Ureter (tissue), 1 donor: ENCODE data around the gene THOC3. TPM values are rescaled to one million over a fixed set of nuclear protein-coding genes. Genes with fewer than 3 reads are reported as not detected.
"Not testable (repeated sequence)": the region's sequence is repeated elsewhere in the genome, so short reads cannot be mapped to it uniquely, and the experiment has no call there.

Source experiments
- DNase-seq: peaks from one replicate; pipeline ENCODE4 v3.0.0-alpha.2; 2020; ENCODE audit warnings: low spot score
- total RNA-seq: library from RNA; stranded (reverse); gene quantifications from one replicate; pipeline ENCODE4 v1.2.4, GENCODE V29; 2023
- donor health status: DM: yes; HTN: yes; CAD: no.

Gene THOC3
- 54.2 TPM for total RNA-seq

- peak; percentile 62 for DNase-seq
Measured at GRCh38 chr5:175967471-175968372, at the start of gene THOC3. Gene THOC3 (minus strand): TSS chr5:175968315. CDS start chr5:175968208, 107 bp downstream.

- DNase-seq, result not testable (repeated sequence)
Measured at GRCh38 chr5:176017324-176017723, 49.2 kb upstream of the THOC3 start.

- not testable (repeated sequence) for DNase-seq
Measured at GRCh38 chr5:176014360-176014759, 46.2 kb upstream of the THOC3 start.

GRCh38 chr5:176011088-176011487 lies 43.0 kb upstream of the THOC3 start:
- not testable (repeated sequence) for DNase-seq

GRCh38 chr5:176010202-176010601 lies 42.1 kb upstream of the THOC3 start:
- not testable (repeated sequence) for DNase-seq

- DNase-seq, result not testable (repeated sequence)
Measured at GRCh38 chr5:176007220-176007619, 39.1 kb upstream of the THOC3 start.

GRCh38 chr5:176006819-176007218 lies 38.7 kb upstream of the THOC3 start:
- not testable (repeated sequence) for DNase-seq

- not testable (repeated sequence) for DNase-seq
Measured at GRCh38 chr5:175997979-175998378, 29.9 kb upstream of the THOC3 start.

- DNase-seq, result not testable (repeated sequence)
Measured at GRCh38 chr5:175997495-175997894, 29.4 kb upstream of the THOC3 start.

GRCh38 chr5:175996791-175997190 lies 28.7 kb upstream of the THOC3 start:
- DNase-seq, result not testable (repeated sequence)

GRCh38 chr5:175995506-175995905 lies 27.4 kb upstream of the THOC3 start:
- DNase-seq, result not testable (repeated sequence)

- DNase-seq, result not testable (repeated sequence)
Measured at GRCh38 chr5:175979371-175979995, 11.4 kb upstream of the THOC3 start.

- not testable (repeated sequence) for DNase-seq
Measured at GRCh38 chr5:175968381-175968780, 266 bp upstream of the THOC3 start.

- not testable (repeated sequence) for DNase-seq
Measured at GRCh38 chr5:175962329-175962728, 5.8 kb downstream of the THOC3 start.

- not testable (repeated sequence) for DNase-seq
Measured at GRCh38 chr5:175960228-175960627, 7.9 kb downstream of the THOC3 start.

GRCh38 chr5:175958515-175958914 lies 9.6 kb downstream of the THOC3 start:
- not testable (repeated sequence) for DNase-seq

GRCh38 chr5:175954107-175954506 lies 14.0 kb downstream of the THOC3 start:
- not testable (repeated sequence) for DNase-seq

GRCh38 chr5:175952810-175953209 lies 15.3 kb downstream of the THOC3 start:
- not testable (repeated sequence) for DNase-seq

- DNase-seq, result not testable (repeated sequence)
Measured at GRCh38 chr5:175951339-175951969, 16.7 kb downstream of the THOC3 start.

- not testable (repeated sequence) for DNase-seq
Measured at GRCh38 chr5:175948329-175949108, 19.6 kb downstream of the THOC3 start.

GRCh38 chr5:175943253-175943652 lies 24.9 kb downstream of the THOC3 start:
- not testable (repeated sequence) for DNase-seq
